ENCODE measurements around the gene ZNF19. TPM values are rescaled to one million over a fixed set of nuclear protein-coding genes. Genes with fewer than 3 reads are reported as not detected.

Gene ZNF19
- total and polyA plus RNA-seq, 2 donors (not counting 3 experiments of a cell fraction or from before 2014, with no cell fraction given): 0.98 to 2.6 TPM

DNA sequence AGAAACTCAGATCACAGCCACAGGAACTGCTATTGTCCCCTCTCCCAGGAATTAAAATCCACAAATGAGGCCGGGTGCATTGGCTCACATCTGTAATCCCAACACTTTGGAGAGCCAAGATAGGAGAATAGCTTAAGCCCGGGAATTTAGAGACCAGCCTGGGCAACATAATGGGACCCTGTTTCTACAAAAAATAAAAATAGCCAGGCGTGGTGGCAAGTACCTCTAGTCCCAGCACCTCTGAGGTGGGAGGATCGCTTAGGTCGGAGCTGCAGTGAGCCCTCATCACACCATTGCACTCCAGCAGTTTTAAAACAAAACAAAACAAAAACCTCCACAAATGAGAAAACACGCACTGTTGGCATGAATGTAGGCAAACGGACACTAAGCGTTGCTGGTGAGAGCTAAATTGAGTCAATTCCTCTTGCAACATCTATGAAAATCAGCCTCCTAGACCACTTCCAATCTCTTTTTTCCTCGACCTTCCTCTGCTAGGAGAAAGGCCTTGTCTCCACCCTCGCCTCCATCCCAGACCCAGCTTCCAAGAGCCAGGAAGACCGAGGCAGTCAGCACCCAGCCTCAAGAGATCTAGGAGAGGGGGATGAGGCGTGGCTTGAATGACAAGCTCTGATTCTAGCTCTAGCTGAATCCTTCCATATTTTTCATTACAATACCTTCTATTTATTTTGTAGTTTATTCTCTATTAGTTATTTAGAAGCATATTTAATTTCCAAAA lies 62.1 kb downstream of the ZNF19 start:
- Histone ChIP-seq H3K9me3 (replicated peaks; ENCODE audit: control insufficient read depth, insufficient read depth, low read length) (no peaks in the 10 kb centered on the region), H3K27ac (ENCODE audit: insufficient read depth, low read depth, low read length) (no peak overlapping the region), H3K4me1 (ENCODE audit: control insufficient read depth, extremely low read depth, insufficient read depth, low read length) (no peaks in the 10 kb centered on the region), H4K20me1 (replicated peaks; ENCODE audit: control insufficient read depth, extremely low read depth, insufficient read depth, low read length) (no peaks in the 10 kb centered on the region), H3K79me2 (ENCODE audit: control insufficient read depth, insufficient read depth, low read length) (no peaks in the 10 kb centered on the region), H3K4me2 (ENCODE audit: insufficient read depth, low read length) (no peak overlapping the region), H3K9me1 (replicated peaks; ENCODE audit: control insufficient read depth, extremely low read depth, insufficient read depth, low read length) (no peaks in the 10 kb centered on the region), H3K9ac (replicated peaks; ENCODE audit: extremely low read depth, insufficient read depth, low read length) (no peak overlapping the region), H3K36me3 (ENCODE audit: control insufficient read depth in 2 of 2, extremely low read depth in 1 of 2, insufficient read depth in 2 of 2, low read length in 2 of 2) (no peaks in the 10 kb centered on the region), H2AFZ (ENCODE audit: low read depth, low read length) (no peak overlapping the region), H3K27me3 (ENCODE audit: control insufficient read depth in 2 of 2, insufficient read depth in 2 of 2, low read length in 2 of 2) (peaks cover 3 to 7% of the 10 kb centered on the region in 2 experiments), H3K4me3 (replicated peaks in 1 of 3; ENCODE audit: insufficient read depth in 1 of 3, low read depth in 1 of 3, low read length in 3 of 3) (no peak overlapping the region)
- ChIA-PET POLR2A (no interaction called here), CTCF (interaction anchor here (0.9 to 5.1 kb wide), 3 partner anchors 15 to 126 kb away, joined by 3 to 37 read pairs (median 3); no protein-coding TSS in a partner anchor)
- no TSS peak for BruUV-seq (replicated peaks)
- intact Hi-C loops (cut with micrococcal nuclease): no loop called here
- DNase-seq (ENCODE audit: low read depth, low spot score): no peak
- FAIRE-seq: no peak
- dilution Hi-C loops (cut with MboI; ENCODE audit: extremely low pct_ligation_motif_present, low sequenced_read_pairs): no loop called here
- TF ChIP-seq, protein P1, sequence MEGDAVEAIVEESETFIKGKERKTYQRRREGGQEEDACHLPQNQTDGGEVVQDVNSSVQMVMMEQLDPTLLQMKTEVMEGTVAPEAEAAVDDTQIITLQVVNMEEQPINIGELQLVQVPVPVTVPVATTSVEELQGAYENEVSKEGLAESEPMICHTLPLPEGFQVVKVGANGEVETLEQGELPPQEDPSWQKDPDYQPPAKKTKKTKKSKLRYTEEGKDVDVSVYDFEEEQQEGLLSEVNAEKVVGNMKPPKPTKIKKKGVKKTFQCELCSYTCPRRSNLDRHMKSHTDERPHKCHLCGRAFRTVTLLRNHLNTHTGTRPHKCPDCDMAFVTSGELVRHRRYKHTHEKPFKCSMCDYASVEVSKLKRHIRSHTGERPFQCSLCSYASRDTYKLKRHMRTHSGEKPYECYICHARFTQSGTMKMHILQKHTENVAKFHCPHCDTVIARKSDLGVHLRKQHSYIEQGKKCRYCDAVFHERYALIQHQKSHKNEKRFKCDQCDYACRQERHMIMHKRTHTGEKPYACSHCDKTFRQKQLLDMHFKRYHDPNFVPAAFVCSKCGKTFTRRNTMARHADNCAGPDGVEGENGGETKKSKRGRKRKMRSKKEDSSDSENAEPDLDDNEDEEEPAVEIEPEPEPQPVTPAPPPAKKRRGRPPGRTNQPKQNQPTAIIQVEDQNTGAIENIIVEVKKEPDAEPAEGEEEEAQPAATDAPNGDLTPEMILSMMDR (IDR thresholded peaks at IDR 0.05; ENCODE audit: extremely low read depth in 1 of 2, insufficient read depth in 1 of 2, low read depth in 1 of 2, low read length in 2 of 2): no peak
- no peak for TF ChIP-seq EZH2 (IDR thresholded peaks at IDR 0.05; ENCODE audit: borderline replicate concordance, low read depth, low read length, severe bottlenecking)
- TF ChIP-seq POLR2AphosphoS5 (IDR thresholded peaks at IDR 0.05; ENCODE audit: insufficient read depth, low read depth, low read length): no peak
- TF ChIP-seq JUN (IDR thresholded peaks at IDR 0.05; ENCODE audit: borderline replicate concordance, insufficient read depth, insufficient read length, low read depth): no peak
- TF ChIP-seq FOS (IDR thresholded peaks at IDR 0.05; ENCODE audit: borderline replicate concordance, insufficient read depth, low read length): no peak
- TF ChIP-seq, protein P2, sequence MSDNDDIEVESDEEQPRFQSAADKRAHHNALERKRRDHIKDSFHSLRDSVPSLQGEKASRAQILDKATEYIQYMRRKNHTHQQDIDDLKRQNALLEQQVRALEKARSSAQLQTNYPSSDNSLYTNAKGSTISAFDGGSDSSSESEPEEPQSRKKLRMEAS (IDR thresholded peaks at IDR 0.05; ENCODE audit: insufficient read depth, insufficient read length): no peak
- no peak for TF ChIP-seq POLR2A (IDR thresholded peaks at IDR 0.05; ENCODE audit: low read depth, low read length)
- TF ChIP-seq GATA2 (IDR thresholded peaks at IDR 0.05; ENCODE audit: insufficient read depth, insufficient read length, low read depth, low read length): no peak

Measured in endothelial cell of umbilical vein (primary cell).